Islet of Langerhans (tissue), 1 donor: Measurements from ENCODE around the gene CNTNAP5.

Experiments
- FAIRE-seq: peaks from one replicate; lab custom pipeline; 2011; peaks lifted over from hg19 to GRCh38; lab: Jason Lieb, UNC

The CNTNAP5 gene

GRCh38 chr2:124478761-124479160 lies 453.7 kb downstream of the CNTNAP5 start:
- no peak for FAIRE-seq

- FAIRE-seq, result no peak
These were observed 455.9 kb downstream of the CNTNAP5 start for GRCh38 chr2:124480958-124481357.

GRCh38 chr2:124482044-124482443 lies 457.0 kb downstream of the CNTNAP5 start:
- FAIRE-seq, result no peak

GRCh38 chr2:124482551-124482950 lies 457.5 kb downstream of the CNTNAP5 start:
- FAIRE-seq, result no peak

GRCh38 chr2:124485659-124486058 lies 460.6 kb downstream of the CNTNAP5 start:
- no peak for FAIRE-seq

GRCh38 chr2:124489686-124490085 lies 464.6 kb downstream of the CNTNAP5 start:
- no peak for FAIRE-seq

GRCh38 chr2:124501575-124502152 lies 476.6 kb downstream of the CNTNAP5 start:
- FAIRE-seq, result no peak

- no peak for FAIRE-seq
These were observed 489.1 kb downstream of the CNTNAP5 start for GRCh38 chr2:124514236-124514635.

GRCh38 chr2:124520953-124521352 lies 495.9 kb downstream of the CNTNAP5 start:
- FAIRE-seq, result no peak

GRCh38 chr2:124523096-124523495 lies 498.0 kb downstream of the CNTNAP5 start:
- FAIRE-seq, result no peak

- no peak for FAIRE-seq
These were observed 499.2 kb downstream of the CNTNAP5 start for GRCh38 chr2:124524155-124524915.

- no peak for FAIRE-seq
These were observed 501.1 kb downstream of the CNTNAP5 start for GRCh38 chr2:124526221-124526620.

- FAIRE-seq, result no peak
These were observed 505.1 kb downstream of the CNTNAP5 start for GRCh38 chr2:124530203-124530602.

GRCh38 chr2:124533226-124533954 lies 508.3 kb downstream of the CNTNAP5 start:
- FAIRE-seq, result no peak

GRCh38 chr2:124534028-124534427 lies 508.9 kb downstream of the CNTNAP5 start:
- FAIRE-seq, result no peak

GRCh38 chr2:124535816-124536215 lies 510.7 kb downstream of the CNTNAP5 start:
- no peak for FAIRE-seq

- no peak for FAIRE-seq
These were observed 511.5 kb downstream of the CNTNAP5 start for GRCh38 chr2:124536591-124536990.

- FAIRE-seq, result no peak
These were observed 513.5 kb downstream of the CNTNAP5 start for GRCh38 chr2:124538549-124538948.

GRCh38 chr2:124540805-124541204 lies 515.7 kb downstream of the CNTNAP5 start:
- FAIRE-seq, result no peak

- peak; percentile 99 for FAIRE-seq
These were observed 518.0 kb downstream of the CNTNAP5 start for GRCh38 chr2:124542932-124543640.

GRCh38 chr2:124547700-124548099 lies 522.6 kb downstream of the CNTNAP5 start:
- FAIRE-seq, result no peak

- no peak for FAIRE-seq
These were observed 533.3 kb downstream of the CNTNAP5 start for GRCh38 chr2:124558277-124558905.
